DND-41 (cell line): ENCODE data around the gene MMP13.

ENCODE experiments used
- ATAC-seq: fragments of 200-7000 bp; cut with Tn5 transposase; 3 replicates; pipeline ENCODE4 v1.9.1; 2021; ENCODE audit warnings: low read depth; ENCODE audit not compliant: insufficient read depth
- DNase-seq: peaks from one replicate; pipeline ENCODE4 v3.0.0-alpha.2; 2020
- H2AFZ ChIP-seq: 2 replicates; pipeline ENCODE4 v1.6.0; 2012; ENCODE audit warnings: low read depth, low read length
- H3K27ac ChIP-seq: 2 replicates; pipeline ENCODE4 v1.5.1; 2012; ENCODE audit warnings: low read length, inconsistent platforms
- H3K27me3 ChIP-seq: fragments of 200-600 bp; sonication (generic); 2 replicates; pipeline ENCODE4 v1.6.0; 2012; ENCODE audit warnings: low read length, mild to moderate bottlenecking, inconsistent platforms; ENCODE audit not compliant: insufficient read depth, poor library complexity
- H3K36me3 ChIP-seq: 2 replicates; pipeline ENCODE4 v1.5.1; 2012; ENCODE audit warnings: low read length, inconsistent platforms; ENCODE audit not compliant: insufficient read depth
- H3K4me1 ChIP-seq: 2 replicates; pipeline ENCODE4 v1.5.1; 2012; ENCODE audit warnings: mild to moderate bottlenecking, low read length; ENCODE audit not compliant: insufficient read depth
- H3K4me2 ChIP-seq: 2 replicates; pipeline ENCODE4 v1.6.0; 2012; ENCODE audit warnings: mild to moderate bottlenecking, moderate library complexity, low read length, inconsistent platforms; ENCODE audit not compliant: insufficient read depth
- H3K4me3 ChIP-seq, 2 experiments: fragments of 200-600 bp in 1 of 2; shearing (Covaris generic) in 1 of 2; 2 replicates each; pipeline ENCODE4 v1.5.1; 2012 to 2016; ENCODE audit warnings: inconsistent platforms in 2 of 2, low read length in 2 of 2, mild to moderate bottlenecking in 2 of 2, low read depth in 1 of 2, moderate library complexity in 1 of 2
- H3K79me2 ChIP-seq: 2 replicates; pipeline ENCODE4 v1.6.0; 2012; ENCODE audit warnings: low read length, inconsistent platforms; ENCODE audit not compliant: insufficient read depth
- H3K9ac ChIP-seq: 2 replicates; pipeline ENCODE4 v1.6.0; 2012; ENCODE audit warnings: low read depth, mild to moderate bottlenecking, inconsistent platforms, low read length, moderate library complexity
- H3K9me3 ChIP-seq: 2 replicates; pipeline ENCODE4 v1.5.1; 2012; ENCODE audit warnings: low read length, moderate library complexity, mild to moderate bottlenecking, inconsistent platforms; ENCODE audit not compliant: insufficient read depth, severe bottlenecking
- H4K20me1 ChIP-seq: 2 replicates; pipeline ENCODE4 v1.6.0; 2012; ENCODE audit warnings: low read length; ENCODE audit not compliant: insufficient read depth
- EZH2 ChIP-seq: IDR thresholded peaks from 3 replicates; pipeline ENCODE4 v1.6.1; 2012; ENCODE audit warnings: borderline replicate concordance, low read depth, mild to moderate bottlenecking, moderate library complexity, low read length, inconsistent platforms; ENCODE audit not compliant: severe bottlenecking
- TF ChIP-seq, protein P1 (sequence below): IDR thresholded peaks from 2 replicates; pipeline ENCODE4 v1.5.1; 2012; ENCODE audit warnings: borderline replicate concordance, low read length, moderate library complexity, mild to moderate bottlenecking; ENCODE audit not compliant: poor library complexity, severe bottlenecking; ENCODE audit errors: extremely low read depth

Gene MMP13

GRCh38 chr11:102990145-102990544, 34.6 kb upstream of the MMP13 start:
- no peak for DNase-seq
- Histone ChIP-seq H3K27me3 (no peaks in the 10 kb centered on the region), H3K4me2 (no peak overlapping the region), H3K79me2 (no peaks in the 10 kb centered on the region), H3K9me3 (no peaks in the 10 kb centered on the region), H3K27ac (no peak overlapping the region), H3K9ac (no peak overlapping the region), H2AFZ (no peak overlapping the region), H3K36me3 (no peaks in the 10 kb centered on the region), H4K20me1 (no peaks in the 10 kb centered on the region; the same call in 1 of the 2 replicates), H3K4me1 (no peaks in the 10 kb centered on the region), H3K4me3 (no peak overlapping the region)
- no peak for ATAC-seq
- TF ChIP-seq, protein P1, sequence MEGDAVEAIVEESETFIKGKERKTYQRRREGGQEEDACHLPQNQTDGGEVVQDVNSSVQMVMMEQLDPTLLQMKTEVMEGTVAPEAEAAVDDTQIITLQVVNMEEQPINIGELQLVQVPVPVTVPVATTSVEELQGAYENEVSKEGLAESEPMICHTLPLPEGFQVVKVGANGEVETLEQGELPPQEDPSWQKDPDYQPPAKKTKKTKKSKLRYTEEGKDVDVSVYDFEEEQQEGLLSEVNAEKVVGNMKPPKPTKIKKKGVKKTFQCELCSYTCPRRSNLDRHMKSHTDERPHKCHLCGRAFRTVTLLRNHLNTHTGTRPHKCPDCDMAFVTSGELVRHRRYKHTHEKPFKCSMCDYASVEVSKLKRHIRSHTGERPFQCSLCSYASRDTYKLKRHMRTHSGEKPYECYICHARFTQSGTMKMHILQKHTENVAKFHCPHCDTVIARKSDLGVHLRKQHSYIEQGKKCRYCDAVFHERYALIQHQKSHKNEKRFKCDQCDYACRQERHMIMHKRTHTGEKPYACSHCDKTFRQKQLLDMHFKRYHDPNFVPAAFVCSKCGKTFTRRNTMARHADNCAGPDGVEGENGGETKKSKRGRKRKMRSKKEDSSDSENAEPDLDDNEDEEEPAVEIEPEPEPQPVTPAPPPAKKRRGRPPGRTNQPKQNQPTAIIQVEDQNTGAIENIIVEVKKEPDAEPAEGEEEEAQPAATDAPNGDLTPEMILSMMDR: no peak
- no peak for TF ChIP-seq EZH2

GRCh38 chr11:102989379-102990047, 34.0 kb upstream of the MMP13 start:
- no peak for ATAC-seq
- H3K4me1 ChIP-seq: no peaks in the 10 kb centered on the region
- H3K9me3 ChIP-seq: no peaks in the 10 kb centered on the region
- no peak overlapping the region for H3K4me3 ChIP-seq
- H3K9ac ChIP-seq: no peak overlapping the region
- no peak for TF ChIP-seq EZH2
- TF ChIP-seq, protein P1: no peak
- no peaks in the 10 kb centered on the region; the same call in 1 of the 2 replicates for H4K20me1 ChIP-seq
- H3K27me3 ChIP-seq: no peaks in the 10 kb centered on the region
- no peaks in the 10 kb centered on the region for H3K36me3 ChIP-seq
- H3K79me2 ChIP-seq: no peaks in the 10 kb centered on the region
- DNase-seq: no peak
- H3K27ac ChIP-seq: no peak overlapping the region
- no peak overlapping the region for H2AFZ ChIP-seq
- H3K4me2 ChIP-seq: no peak overlapping the region

DNA sequence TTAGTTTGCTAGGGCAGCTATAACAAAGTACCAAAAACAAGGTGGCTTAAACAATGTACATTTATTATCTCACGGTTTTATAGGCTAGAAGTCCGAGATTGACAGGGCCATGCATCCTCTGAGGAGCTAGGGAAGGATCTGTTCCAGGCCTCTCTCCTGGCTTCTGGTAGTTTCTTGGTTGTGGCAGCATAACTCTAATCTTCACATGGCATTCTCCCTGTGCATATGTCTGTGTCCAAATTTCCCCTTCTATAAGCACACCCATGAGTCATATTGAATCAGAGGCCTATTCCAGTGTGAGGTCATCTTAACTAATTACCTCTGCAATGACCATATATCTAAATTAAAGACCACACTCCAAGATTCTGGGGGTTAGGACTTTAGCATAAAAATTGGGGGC, 31.3 kb upstream of the MMP13 start:
- Histone ChIP-seq H3K9me3 (no peaks in the 10 kb centered on the region), H3K27me3 (no peaks in the 10 kb centered on the region), H2AFZ (no peak overlapping the region), H3K36me3 (no peaks in the 10 kb centered on the region), H4K20me1 (no peaks in the 10 kb centered on the region; the same call in 1 of the 2 replicates), H3K79me2 (no peaks in the 10 kb centered on the region), H3K9ac (no peak overlapping the region), H3K27ac (no peak overlapping the region), H3K4me3 (no peak overlapping the region), H3K4me2 (no peak overlapping the region), H3K4me1 (no peaks in the 10 kb centered on the region)
- TF ChIP-seq, protein P1: no peak
- TF ChIP-seq EZH2: no peak
- no peak for DNase-seq
- no peak for ATAC-seq
